Endothelial cell of umbilical vein (primary cell): ENCODE data around the gene CDH15.

Experiments used
- CTCF ChIP-seq, 2 donors: IDR thresholded peaks; 1 replicate in 1 of 2; 2 replicates in 1 of 2; pipeline ENCODE4 v1.5.1; 2011; ENCODE audit warnings: low read length in 2 of 2, mild to moderate bottlenecking in 2 of 2, moderate library complexity in 2 of 2, control low read depth in 1 of 2, inconsistent platforms in 1 of 2, low read depth in 1 of 2; ENCODE audit not compliant: insufficient read depth in 1 of 2; ENCODE audit errors: extremely low read depth in 1 of 2
- EZH2 ChIP-seq: IDR thresholded peaks from 2 replicates; pipeline ENCODE4 v1.6.1; 2012; ENCODE audit warnings: borderline replicate concordance, low read depth, mild to moderate bottlenecking, moderate library complexity, low read length, inconsistent platforms; ENCODE audit not compliant: severe bottlenecking
- POLR2A ChIP-seq: IDR thresholded peaks from 2 replicates; pipeline ENCODE4 v1.6.1; 2012; ENCODE audit warnings: low read depth, mild to moderate bottlenecking, control low read depth, low read length
- POLR2AphosphoS5 ChIP-seq: IDR thresholded peaks from 2 replicates; pipeline ENCODE4 v1.6.1; 2012; ENCODE audit warnings: low read depth, mild to moderate bottlenecking, control low read depth, low read length, moderate library complexity; ENCODE audit not compliant: insufficient read depth

DNA sequence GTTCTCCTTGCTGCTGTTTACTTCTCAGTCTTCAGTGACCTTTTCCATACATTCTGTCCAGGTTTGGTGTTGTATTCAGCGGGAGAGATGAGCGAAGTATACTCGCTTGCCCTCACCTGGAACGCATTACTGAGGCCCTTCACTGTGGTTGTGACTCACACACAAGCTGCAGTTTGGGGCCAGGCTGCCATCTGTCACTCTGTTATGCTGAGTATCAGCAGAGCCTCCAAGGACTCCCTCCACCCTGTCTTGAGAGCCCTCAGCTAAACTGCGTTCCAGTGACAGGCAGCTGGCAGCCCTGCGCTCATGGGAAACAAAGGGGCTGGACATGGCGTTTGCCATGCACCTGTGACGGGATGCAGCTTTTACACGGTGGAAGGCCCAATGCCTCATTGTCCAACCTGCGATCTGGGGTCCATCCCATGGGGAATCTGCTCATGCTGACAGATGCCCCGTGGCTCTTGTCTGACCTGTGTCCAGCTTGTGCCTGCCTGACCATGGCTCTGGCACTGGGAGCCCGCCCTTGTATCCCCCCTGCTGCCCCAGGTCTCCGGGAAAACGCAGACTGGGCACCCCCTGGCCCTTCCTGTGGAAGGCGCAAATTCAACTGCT is 39.5 kb downstream of the CDH15 start:
- TF ChIP-seq CTCF (IDR thresholded peaks at IDR 0.05; ENCODE audit: extremely low read depth in 1 of 2, insufficient read depth in 1 of 2, low read depth in 1 of 2, low read length in 2 of 2) (no peak), POLR2A (no peak), EZH2 (no peak), POLR2AphosphoS5 (no peak)
